CD4-positive, alpha-beta T cell treated with Interleukin-6 at 100 ng/mL for 8 hours (primary cell): ENCODE results near the gene VTI1A.
A peak's percentile ranks its signal among the peaks of the same experiment; 100 is the strongest.
"Not testable (repeated sequence)": the region's sequence is repeated elsewhere in the genome, so short reads cannot be mapped to it uniquely, and the experiment has no call there.

Experiments
- DNase-seq: peaks from one replicate; pipeline ENCODE4 v3.0.0-alpha.2; 2020; ENCODE audit warnings: mixed read lengths, low spot score

VTI1A gene

DNA sequence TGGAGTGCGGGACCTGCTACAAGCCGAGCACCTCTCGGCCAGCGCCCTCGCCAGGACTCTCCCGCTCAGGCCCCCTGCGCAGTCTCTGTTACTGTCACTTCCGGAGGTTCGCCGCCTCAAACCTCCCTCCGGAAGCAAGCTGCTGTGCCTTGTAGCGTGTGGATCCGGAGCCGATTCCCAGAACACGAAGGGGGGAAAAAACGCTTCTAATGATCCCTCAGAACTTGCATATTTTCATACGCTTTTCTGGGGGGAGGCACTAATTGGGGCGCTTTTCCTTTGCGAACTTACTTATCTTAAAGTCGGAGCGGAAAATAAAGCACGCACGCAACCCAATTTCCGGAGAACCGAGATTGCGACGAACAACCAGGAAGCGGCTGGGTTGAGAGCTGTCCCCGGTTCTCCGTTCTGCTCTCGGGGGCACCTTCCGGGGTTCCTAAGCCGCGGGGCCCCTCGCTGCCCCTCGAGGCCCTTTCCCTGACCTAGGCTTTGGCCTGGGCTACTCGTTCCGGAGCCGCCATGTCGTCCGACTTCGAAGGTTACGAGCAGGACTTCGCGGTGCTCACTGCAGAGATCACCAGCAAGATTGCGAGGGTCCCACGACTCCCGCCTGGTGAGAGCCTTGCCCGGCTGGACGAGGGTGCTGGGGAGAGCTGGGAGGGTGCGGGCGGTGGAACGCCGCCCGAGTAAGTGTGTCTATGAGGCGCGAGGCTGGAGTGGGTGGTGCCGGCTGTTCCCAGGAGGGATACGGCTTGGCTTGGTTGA, at the start of gene VTI1A, which contains the start of gene ZDHHC6:
Gene VTI1A, plus strand, starts transcription at position 361 of the 765 bp plus-strand sequence. Its CDS starts 159 bp downstream, at position 520.
Gene ZDHHC6, minus strand, starts transcription at position 60 of the 765 bp plus-strand sequence. CDS start 1,478 bp downstream, outside the sequence.
- peak; percentile 79 for DNase-seq

DNA sequence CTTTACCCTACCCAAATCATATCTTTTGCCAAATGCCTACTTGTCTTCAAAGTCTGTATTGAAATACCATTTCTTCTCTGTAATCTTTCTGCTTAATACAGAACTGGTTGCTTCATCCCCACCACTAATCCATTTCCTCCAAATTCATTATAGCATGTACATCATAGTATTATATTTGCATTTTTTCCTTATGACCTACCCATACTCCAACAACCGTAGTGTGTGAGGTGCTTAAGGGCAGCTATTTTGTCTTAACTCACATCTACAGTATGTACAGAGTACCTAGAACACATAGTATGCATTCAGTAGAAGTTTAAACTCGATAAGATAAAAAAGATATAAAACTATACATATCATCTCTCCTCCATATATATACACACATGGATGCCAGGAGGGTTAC, 49.4 kb upstream of the VTI1A start:
- no peak for DNase-seq

DNA sequence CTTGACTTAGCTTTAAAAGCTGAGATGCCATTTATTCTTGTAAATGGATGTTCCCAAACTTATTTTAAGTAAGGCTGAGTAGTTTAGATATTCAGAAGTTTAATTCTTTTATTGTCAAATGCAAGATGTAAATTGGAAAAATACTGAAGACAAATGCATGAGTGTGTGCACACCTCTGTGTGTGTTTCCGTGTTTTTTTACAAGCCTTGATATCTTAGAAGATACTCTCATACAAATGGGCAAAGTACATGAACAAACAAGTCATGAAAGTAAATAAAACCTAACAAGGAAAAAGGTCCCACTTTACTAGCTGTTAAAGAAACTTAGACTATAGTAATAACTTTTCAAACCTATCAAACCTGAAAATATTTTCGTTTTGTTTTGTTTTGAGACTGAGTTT, 44.1 kb upstream of the VTI1A start:
- DNase-seq, result no peak

DNA sequence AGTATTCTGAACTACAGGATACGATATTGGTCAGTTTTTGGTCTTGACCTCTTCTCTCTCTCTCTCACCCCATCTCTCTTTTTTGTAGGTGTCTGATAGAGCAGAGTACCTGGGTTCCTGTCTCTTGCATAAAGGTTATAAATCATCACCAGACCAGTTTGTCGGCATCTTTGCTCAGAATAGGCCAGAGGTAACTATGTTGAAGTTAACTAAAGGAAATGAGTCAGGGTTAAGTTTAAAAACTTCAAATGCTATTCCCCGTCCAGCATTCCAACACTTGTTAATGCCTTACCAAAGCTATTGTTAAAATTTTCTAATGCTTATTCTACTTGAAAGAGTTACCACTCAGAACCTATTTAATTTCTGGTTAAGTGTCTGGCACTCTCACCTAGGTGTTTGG, 42.4 kb upstream of the VTI1A start:
- no peak for DNase-seq

DNA sequence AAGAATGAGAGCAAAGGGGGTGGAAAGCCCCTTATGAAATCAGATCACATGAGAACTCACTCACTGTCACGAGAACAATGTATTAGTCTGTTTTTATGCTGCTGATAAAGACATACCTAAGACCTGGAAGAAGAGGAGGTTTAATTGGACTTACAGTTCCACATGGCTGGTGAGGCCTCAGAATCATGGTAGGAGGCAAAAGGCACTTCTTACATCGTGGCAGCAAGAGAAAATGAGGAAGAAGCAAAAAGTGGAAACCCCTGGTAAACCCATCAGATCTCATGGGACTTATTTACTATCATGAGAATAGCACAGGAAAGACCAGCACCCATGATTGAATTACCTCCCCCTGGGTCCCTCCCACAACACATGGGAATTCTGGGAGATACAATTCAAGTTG, 40.2 kb upstream of the VTI1A start:
- DNase-seq, result not testable (repeated sequence)

DNA sequence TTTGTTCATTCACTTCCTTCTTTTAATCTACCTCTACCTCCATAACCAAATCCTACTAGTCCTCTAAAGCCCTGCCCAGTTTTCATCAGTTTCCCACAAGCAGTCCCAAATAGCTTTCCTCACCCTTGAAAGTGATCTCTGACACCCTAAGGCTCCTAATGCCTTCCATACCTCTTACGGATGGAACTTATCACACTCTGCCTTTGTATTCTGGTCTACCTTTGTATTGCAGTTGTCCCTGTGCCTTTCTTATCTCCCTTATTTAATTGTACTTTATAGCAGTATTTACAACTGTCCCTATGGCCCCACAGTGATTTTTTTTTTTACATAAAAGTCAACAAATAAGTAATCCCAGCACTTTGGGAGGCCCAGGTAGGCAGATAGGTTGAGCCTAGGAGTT, 39.3 kb upstream of the VTI1A start:
- no peak for DNase-seq

DNA sequence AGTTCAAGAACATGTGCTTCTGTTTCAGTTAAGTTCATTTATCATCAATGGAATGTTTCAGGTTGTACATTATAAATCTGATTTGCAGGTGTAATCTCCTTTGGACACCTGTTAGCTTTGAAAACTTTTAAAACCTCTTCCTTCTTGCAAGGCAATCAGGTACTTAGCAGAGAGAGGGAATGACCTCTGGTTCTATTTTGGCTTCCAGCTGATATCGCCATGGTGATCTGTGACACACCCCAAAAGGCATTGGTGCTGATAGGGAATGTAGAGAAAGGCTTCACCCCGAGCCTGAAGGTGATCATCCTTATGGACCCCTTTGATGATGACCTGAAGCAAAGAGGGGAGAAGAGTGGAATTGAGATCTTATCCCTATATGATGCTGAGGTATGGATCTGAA, 37.7 kb upstream of the VTI1A start:
- no peak for DNase-seq

DNA sequence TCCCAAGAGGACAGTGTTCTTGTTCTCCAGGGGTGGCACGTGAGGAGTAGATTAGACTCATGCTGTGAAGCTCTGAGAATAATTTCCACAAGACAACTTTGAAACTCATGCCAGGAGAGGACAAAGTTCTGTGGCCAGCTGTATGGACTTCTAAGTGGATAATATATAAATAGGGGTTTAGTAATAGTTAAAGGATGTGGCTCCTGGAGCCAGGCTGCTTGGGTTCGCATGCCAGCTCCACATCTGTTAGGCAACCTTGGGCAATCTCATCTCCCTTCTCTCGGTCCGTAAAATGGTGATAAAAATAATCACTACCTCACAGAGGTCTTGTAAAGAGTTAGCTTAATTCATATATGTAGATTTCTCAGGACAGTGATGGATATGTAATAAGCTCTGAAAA, 37.3 kb upstream of the VTI1A start:
- no peak for DNase-seq

DNA sequence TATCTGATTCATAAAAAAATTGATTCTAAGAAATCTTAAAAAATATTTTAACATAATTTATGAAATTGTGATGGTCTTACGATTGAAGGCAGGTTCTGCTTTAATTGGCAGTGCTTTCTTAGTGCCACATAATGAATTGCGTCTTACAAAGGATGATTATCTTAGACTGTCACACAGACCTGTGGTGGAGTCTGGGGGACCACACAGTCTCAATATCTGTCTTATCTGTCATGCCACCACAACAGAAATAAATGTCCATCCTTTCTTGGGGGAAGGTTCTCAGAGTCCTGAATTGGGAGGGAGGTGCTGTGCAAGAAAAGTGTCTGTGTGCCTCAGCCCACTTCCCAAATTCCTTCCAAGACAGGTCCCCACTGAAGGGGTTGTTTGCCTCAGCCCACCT, 34.3 kb upstream of the VTI1A start:
- DNase-seq, result no peak

DNA sequence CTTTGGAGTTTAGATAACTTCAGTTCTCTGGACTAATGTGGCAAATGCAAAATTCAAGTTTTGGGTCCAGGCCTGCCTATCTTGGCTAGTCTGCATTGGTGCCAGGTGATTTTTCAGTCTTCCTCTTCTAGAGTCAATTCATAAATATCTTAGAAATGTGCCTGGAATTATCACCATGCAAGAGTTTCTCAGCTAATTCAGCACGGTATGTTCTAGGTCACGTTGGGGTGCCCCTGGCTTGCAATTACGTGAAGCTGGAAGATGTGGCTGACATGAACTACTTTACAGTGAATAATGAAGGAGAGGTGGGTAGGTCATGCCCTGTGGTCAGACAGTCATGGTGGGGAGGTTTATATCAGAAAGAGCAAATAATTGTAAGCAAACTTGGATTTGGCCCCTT, 25.3 kb upstream of the VTI1A start:
- DNase-seq, result no peak

DNA sequence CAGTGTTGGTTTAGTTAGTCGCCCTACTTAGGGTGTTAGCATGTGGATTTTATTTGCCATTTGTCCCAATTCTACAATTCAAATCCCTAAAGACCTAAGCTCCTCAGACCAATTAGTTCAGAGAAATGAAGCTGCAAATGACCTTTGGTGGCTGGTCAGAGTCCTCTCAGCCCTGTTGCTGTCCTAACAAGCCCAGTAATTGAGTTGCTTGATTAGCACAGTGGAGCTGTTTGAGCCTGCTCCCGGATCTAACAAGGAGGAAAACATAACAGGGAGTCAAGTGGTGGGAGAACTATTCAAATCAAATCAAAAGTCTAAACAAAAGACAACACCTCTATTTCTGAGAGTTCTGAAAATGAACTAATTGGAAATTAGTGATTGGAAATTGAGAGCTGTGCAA, 22.4 kb upstream of the VTI1A start:
- no peak for DNase-seq

DNA sequence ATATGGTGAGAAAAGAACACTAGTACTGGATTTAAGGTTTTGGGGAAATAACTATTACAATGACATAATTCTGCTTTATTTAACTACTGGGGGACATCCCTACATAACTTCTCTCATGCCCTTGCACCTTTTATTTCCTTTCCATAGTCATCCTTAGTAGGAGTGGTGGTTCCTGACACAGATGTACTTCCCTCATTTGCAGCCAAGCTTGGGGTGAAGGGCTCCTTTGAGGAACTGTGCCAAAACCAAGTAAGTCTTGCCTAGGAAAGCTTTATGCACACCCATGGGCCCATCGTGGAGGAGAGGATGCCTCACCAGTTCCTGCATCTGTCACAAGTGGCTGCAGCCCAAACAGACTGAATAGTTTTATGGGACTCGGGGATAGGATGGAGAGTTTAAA, 20.9 kb upstream of the VTI1A start:
- no peak for DNase-seq

DNA sequence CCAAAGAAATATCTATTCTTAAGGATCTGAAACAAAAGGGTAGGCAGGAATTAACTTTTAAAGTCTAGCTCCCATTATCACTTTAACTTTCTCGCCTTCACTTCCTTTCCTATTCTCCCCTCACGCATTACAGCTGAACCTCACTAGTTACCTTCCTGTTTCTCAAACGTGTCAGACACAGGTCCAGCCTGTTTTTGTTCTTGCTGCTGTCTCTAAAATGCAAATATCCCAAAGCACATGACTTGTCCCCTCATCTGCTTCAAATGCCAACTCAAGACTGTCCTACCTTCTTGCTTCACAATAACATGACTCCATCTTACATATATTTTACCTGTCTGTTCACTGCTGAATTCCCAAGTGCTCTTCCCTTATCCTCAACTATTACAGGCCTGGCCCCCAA, 17.9 kb upstream of the VTI1A start:
- no peak for DNase-seq

DNA sequence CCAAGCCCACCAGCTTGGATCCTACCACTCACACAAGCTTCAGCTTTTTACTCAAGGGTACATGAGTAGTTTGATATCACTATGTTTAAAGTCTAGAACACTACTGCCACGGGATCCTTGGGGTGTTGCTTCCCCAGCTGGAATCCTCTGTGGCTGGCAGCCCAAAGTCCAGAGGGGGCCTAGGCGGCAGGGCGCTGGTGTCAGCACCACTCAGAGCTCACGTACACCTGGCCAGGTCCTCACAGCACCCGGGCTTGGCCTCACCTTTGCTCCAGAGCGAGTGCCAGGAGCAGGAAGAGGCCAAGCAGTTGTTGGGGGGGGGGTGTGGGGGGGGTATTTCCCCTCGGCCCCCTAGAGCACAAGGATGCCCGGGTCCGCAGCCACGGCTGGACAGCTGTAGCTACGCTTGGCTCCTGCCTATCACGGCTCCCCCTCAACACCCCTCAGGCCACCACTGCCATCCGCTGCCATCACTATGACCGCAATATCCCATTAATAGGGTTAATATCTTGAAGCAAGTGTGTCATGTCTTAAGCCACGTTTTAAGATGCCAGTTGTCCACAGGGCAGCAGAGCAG, 17.3 kb upstream of the VTI1A start:
- no peak for DNase-seq

DNA sequence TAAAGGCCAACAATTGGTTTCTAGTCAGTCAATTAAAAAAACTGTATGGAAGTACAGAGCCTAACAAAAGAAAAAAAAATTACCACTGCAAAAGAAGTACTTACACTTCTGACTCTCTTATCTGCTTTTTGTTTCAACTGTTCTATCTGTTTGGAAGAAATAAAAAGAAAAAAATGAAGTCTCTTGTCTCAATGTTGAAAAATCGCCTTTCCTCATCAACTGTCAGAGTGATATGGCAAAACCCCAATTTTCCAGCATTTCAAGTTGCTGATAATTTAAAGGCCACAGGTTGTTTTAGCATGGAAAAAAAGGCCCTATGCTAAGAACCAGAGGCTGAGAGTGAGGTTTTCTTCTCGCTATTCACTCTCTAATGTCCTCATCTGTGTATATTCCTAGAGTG, 13.9 kb upstream of the VTI1A start:
- DNase-seq, result no peak

DNA sequence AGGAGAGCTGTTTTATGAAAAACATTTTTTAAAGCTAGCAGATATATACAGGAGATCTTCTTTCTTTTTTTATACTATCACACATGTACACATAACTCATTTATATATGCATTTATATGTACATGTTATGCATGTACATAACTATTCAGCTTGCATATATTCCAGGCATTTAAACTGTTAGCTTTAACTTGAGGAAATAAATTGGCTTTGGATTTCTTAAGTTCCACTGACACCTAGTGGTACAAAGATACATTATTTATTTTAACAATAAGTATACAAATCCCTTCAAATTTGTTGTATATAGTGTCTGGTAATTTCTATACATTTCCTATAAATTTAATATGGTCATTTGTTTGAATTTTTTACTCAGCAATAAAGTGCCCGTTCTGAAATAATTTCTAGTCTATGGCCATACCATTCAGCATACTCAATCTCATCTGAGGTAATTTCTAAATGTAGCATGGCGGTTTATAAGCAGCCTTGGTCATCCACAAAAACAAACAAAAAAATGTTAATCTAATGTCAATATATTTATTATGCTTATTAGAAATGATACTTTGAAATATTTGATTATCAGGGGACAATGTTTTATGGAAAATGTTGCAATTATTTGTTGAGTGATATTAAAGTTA, 11.9 kb upstream of the VTI1A start:
- no peak for DNase-seq

DNA sequence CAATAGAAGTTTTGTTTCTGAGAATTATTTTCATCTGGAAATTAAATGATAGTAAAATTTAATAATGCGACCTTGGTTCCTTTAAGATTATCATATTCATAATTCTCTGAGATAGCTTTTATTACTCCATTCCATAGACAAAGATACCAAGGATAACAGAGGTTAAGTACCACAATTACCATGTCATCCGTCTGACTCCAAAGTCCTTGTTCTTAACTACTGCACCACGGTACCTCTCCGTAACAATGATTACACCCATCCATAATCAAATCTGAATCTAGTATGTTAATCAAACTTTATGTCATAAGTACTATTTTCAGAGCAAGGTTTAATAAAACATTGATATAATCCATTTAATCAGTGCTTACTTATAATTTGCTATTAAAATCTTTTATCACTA, 8.7 kb upstream of the VTI1A start:
- no peak for DNase-seq

DNA sequence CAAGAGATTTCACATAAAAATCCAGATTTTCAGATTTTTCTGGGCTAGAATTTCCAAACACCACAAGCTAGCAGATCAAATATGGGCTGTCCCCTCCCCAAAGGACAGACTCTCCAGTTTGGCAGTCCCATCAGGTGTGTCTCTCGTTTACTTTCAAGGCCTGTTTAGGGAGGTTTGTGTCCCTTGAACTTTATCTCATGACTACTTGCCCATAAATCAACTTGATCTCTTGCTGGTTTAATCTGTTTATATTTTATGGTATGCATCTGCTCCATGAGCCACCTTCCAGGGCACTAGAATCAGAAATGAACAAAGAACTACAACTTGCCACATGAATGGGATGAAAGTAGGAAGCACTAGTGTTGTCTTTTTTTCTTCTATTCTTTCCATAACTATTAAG, 5.5 kb upstream of the VTI1A start:
- DNase-seq, result no peak

DNA sequence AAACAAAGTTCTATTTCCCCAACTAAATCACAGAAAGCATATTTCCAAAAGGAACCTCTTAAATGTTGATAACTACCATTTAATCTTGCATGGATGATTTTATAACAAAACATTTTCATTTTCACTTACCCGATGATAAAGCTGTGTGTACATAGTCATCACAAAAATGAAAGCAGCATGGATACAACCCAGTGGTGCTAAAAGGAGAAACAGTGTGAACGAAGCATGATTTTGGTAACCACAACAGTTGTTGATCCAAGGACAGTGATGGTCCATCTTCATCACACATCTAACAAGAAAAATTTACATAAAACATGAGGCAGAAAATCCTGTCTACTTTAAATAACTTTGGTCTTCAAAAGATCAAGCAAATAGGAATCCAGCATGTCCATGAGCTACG, 5.0 kb upstream of the VTI1A start:
- no peak for DNase-seq

DNA sequence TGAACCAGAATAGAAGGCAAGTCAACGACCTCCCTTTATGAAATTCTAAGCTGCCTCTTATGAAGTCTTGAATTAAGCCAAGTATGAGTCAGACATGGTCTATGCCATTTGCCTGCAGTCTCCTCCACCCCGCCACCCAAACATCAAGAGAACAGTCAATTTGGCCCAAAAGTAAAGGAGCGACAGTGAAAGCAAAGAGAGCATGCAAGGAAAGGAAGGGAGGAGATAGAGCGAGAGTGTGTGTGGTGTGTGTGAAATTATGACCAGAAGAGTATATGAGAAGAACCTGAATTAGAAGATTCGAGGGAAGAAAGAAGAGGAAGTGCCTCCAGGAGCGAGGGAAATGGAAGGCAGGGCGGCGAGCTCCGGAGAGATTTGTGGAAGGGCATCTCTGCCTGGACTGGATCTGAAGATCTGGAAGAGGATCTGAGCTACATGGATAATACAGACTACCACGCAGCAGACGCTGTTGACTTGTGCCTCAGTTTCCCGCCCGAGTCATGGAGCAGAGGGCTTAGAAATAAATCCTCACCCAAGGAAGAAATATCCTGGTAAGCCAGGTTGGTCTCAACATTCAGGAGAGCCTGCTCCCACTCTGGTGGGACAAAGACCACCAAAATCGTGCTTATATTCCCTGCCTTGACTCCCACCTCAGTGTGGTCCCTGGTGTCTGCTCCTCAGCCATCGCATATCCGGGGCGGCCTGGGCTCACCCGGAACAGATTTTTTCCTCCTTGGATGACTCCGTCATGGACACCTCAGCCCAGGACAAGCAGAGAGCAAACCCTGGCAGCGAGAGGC, 760 bp upstream of the VTI1A start:
- no peak for DNase-seq

DNA sequence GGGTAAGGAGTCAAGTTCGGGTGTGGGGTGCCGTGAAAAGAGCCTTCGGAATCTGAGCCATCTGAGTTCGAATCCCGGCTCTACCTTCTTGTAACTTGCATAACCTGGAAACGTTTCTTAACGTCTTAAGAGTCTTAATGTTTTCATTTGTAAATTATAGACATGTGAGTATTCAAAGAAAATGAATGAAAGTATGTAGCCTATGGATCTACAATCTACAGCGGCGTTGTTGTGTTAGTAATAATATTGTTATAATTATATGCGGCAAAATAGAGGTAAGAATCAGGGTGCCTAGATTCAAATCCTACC, 559 bp downstream of the VTI1A start:
- no peak for DNase-seq

DNA sequence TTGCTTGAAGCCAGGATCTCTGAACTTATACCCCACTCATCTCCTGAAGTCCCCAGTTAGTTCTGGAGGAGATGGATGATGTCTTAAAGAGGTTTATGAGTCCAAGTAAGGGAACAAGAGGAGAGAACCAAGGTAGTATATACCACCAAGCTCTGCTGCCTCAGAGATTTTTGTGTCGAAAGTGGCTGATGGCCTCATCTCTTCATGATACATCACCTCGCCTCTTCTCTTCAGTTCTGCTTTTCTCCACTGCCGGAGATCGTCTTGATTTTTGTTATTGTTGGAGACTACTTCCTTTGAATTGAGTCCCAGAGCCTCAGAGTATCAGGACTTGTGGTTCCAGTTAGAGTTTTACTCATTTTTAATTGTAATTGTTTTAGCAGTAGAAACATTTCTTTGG, 1.9 kb downstream of the VTI1A start:
- no peak for DNase-seq
